ENCODE results near the gene CNGB1.
"Not testable (repeated sequence)": the region's sequence is repeated elsewhere in the genome, so short reads cannot be mapped to it uniquely, and the experiment has no call there.

Gene CNGB1

DNA sequence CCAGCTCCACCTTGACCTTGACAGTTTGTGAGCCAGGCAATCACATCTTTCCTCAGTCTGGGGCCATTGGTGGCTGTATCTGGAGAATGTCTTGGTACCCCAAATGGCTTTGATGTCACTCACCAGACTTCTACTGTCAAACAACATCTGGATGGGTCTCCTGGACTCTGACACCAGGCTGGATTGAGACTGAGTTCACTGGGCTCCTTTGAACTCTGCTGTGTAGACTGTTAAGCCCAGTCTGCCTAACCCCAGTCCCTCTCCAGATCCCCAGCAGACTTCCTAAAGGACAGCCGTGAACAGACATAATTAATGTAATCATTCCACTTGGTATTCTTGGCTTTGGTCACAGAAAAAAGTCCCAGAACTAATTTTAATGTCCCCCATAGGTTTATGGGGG lies 84.5 kb downstream of the CNGB1 start:
- no peak for DNase-seq (ENCODE audit: low read depth)

- no peak for DNase-seq (ENCODE audit: low read depth)
These were observed 86.2 kb downstream of the CNGB1 start for GRCh38 chr16:57884655-57885133.

- DNase-seq (ENCODE audit: low read depth): no peak
These were observed 86.8 kb downstream of the CNGB1 start for GRCh38 chr16:57883953-57884654.

- no peak for DNase-seq (ENCODE audit: low read depth)
These were observed 87.4 kb downstream of the CNGB1 start for GRCh38 chr16:57883480-57883879.

DNA sequence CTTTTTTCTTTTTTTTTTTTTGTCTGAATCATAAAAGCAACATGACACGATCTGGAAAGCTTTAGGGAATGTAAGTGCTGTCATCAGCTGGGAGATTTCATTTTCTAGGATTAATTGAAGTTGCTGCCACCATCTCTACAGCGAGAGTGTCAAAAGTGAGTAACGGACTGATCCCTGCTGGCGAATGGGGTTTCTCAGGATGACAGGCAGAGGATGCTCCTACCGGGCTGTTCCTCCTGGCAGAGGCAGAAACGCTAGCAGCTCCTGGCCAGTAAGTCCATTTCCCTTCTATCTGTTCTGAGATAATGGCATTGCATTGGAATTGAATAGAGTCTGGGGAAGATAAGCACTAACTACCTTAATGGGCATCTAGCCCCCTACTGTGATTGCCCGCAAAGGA lies 88.1 kb downstream of the CNGB1 start:
- DNase-seq (ENCODE audit: low read depth): no peak

- no peak for DNase-seq (ENCODE audit: low read depth)
These were observed 88.7 kb downstream of the CNGB1 start for GRCh38 chr16:57882206-57882605.

DNA sequence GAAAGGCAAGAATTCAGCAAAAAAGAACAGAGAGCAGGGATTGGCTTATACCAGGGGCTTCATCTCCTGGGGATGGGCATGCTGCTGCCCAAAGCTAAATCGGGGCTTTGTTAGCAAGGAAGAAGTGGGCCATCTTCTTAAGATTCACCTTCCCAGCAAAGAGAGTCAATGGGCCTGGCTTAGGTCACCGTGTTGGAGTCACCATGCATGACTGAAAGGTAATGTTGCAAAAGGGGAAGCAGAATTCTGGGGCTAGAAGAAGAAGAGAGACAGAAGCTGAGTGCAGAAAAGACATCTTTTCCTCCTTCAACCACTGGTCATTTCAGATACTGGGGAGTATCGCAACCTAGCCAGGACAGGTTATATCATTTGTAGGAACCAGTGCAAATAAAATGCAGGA lies 92.3 kb downstream of the CNGB1 start:
- no peak for DNase-seq (ENCODE audit: low read depth)

GRCh38 chr16:57876210-57876609 lies 94.7 kb downstream of the CNGB1 start:
- DNase-seq (ENCODE audit: low read depth): no peak

GRCh38 chr16:57875347-57875746 lies 95.6 kb downstream of the CNGB1 start:
- DNase-seq (ENCODE audit: low read depth): no peak

DNA sequence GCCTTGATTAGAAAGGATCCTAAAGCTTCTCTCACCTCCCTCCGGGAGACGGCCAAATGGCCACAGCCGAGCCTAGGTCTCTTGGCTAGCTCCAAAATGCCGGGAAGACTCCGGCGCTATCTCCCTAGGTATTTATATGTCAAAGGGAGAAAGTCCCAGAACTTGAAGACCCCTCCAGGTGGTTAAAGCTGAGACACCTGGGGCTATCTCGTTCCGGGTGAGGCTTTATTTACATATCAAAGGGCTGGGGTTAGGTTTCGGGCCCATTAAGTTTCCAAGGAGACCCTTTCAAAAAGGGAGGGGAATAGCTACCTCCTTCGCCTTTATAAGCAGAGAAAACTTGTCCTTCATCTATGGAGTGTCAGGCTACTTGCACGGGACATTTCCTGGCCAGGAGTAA lies 97.7 kb downstream of the CNGB1 start:
- no peak for DNase-seq (ENCODE audit: low read depth)

GRCh38 chr16:57872764-57873163 lies 98.2 kb downstream of the CNGB1 start:
- DNase-seq (ENCODE audit: low read depth): not testable (repeated sequence)

- no peak for DNase-seq (ENCODE audit: low read depth)
These were observed 99.5 kb downstream of the CNGB1 start for GRCh38 chr16:57871456-57871855.

GRCh38 chr16:57870753-57871454 lies 100.0 kb downstream of the CNGB1 start:
- no peak for DNase-seq (ENCODE audit: low read depth)

DNA sequence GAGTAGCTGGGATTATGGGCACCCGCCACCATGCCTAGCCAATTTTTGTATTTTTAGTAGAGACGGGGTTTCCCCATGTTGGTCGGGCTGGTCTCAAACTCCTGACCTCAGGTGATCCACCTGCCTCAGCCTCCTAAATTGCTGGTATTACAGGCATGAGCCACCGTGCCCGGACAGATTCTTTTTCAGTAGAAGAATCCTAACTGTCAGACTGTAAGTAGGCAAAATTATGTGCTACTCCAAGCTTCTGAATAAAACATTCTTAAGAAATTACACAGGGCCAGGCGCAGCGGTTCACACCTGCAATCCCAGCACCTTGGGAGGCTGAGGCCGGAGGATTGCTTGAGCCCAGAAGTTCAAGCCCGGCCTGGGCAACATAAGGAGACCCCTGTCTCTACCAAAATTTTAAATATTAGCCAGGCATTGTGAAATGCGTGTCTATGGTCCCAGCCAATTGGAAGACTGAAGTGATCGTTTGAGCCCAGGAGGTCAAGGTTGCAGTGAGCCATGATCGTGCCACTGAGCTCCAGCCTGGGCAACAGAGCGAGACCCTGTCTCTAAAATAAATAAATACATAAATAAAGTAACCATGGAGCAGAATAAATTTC lies 101.9 kb downstream of the CNGB1 start:
- no peak for DNase-seq (ENCODE audit: low read depth)

- DNase-seq (ENCODE audit: low read depth): no peak
These were observed 103.8 kb downstream of the CNGB1 start for GRCh38 chr16:57867000-57867561.

DNA sequence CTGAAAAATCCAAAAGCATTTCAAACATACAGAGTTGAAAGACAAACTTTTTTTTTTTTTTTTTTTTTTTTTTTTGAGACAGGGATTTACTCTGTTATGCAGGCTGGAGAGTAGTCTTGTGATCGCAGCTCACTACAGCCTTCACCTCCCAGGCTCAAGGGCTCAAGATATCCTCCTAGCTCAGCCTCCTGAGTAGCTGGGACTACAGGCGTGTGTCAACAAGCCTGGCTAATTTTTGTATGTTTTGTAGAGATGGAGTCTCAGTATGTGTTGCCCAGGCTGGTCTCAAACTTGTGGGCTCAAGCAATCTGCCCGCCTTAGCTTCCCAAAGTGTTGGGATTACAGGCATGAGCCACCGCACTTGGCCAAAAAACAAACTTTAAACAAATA lies 104.4 kb downstream of the CNGB1 start:
- no peak for DNase-seq (ENCODE audit: low read depth)

- no peak for DNase-seq (ENCODE audit: low read depth)
These were observed 105.0 kb downstream of the CNGB1 start for GRCh38 chr16:57865746-57866528.

- DNase-seq (ENCODE audit: low read depth): no peak
These were observed 107.3 kb downstream of the CNGB1 start for GRCh38 chr16:57863434-57864160.

- no peak for DNase-seq (ENCODE audit: low read depth)
These were observed 108.1 kb downstream of the CNGB1 start for GRCh38 chr16:57862698-57863433.

- DNase-seq (ENCODE audit: low read depth): no peak
These were observed 111.6 kb downstream of the CNGB1 start for GRCh38 chr16:57859331-57859730.

GRCh38 chr16:57858635-57859034 lies 112.3 kb downstream of the CNGB1 start:
- no peak for DNase-seq (ENCODE audit: low read depth)
